Vagina (tissue), 2 donors: ENCODE measurements around the gene PPL.

Experiments used
- POLR2A ChIP-seq, 2 donors: fragments of 450-650 bp; IDR thresholded peaks; one replicate each; pipeline ENCODE4 v1.6.1; 2017; ENCODE audit warnings: antibody characterized with exemption in 2 of 2, mild to moderate bottlenecking in 2 of 2, moderate library complexity in 2 of 2
- TF ChIP-seq, protein P1 (sequence below), 3 experiments: fragments of 450-650 bp in 2 of 3; fragments of 200-600 bp in 1 of 3; sonication (generic) in 1 of 3; IDR thresholded peaks; one replicate each; pipeline ENCODE4 v1.5.1; 2017 to 2019; ENCODE audit warnings: antibody characterized with exemption in 3 of 3, mild to moderate bottlenecking in 2 of 3, moderate library complexity in 2 of 3

GRCh38 chr16:4933433-4933832 lies 3.5 kb downstream of the PPL start:
- TF ChIP-seq POLR2A (IDR thresholded peaks at IDR 0.05) = no peak
- TF ChIP-seq, protein P1, sequence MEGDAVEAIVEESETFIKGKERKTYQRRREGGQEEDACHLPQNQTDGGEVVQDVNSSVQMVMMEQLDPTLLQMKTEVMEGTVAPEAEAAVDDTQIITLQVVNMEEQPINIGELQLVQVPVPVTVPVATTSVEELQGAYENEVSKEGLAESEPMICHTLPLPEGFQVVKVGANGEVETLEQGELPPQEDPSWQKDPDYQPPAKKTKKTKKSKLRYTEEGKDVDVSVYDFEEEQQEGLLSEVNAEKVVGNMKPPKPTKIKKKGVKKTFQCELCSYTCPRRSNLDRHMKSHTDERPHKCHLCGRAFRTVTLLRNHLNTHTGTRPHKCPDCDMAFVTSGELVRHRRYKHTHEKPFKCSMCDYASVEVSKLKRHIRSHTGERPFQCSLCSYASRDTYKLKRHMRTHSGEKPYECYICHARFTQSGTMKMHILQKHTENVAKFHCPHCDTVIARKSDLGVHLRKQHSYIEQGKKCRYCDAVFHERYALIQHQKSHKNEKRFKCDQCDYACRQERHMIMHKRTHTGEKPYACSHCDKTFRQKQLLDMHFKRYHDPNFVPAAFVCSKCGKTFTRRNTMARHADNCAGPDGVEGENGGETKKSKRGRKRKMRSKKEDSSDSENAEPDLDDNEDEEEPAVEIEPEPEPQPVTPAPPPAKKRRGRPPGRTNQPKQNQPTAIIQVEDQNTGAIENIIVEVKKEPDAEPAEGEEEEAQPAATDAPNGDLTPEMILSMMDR (IDR thresholded peaks at IDR 0.05) = no peak
